Nephron (organoid): ENCODE data around the gene CHST8.
"Not testable (repeated sequence)": the region's sequence is repeated elsewhere in the genome, so short reads cannot be mapped to it uniquely, and the experiment has no call there.

ENCODE experiments used
- H3K27ac Mint-ChIP-seq, 3 experiments: 2 replicates each; pipeline ENCODE4 v1.8.0; 2020; ENCODE audit warnings: mixed read lengths in 3 of 3, mild to moderate bottlenecking in 2 of 3, moderate library complexity in 1 of 3
- H3K27me3 Mint-ChIP-seq: 2 replicates; pipeline ENCODE4 v1.8.0; 2021; ENCODE audit warnings: low read depth, mild to moderate bottlenecking, moderate library complexity, mixed read lengths
- H3K36me3 Mint-ChIP-seq: 2 replicates; pipeline ENCODE4 v1.8.0; 2020; ENCODE audit warnings: low read depth, mixed read lengths
- H3K4me1 Mint-ChIP-seq: 2 replicates; pipeline ENCODE4 v1.8.0; 2020; ENCODE audit warnings: mixed read lengths
- H3K4me3 Mint-ChIP-seq, 3 experiments: 2 replicates each; pipeline ENCODE4 v1.8.0; 2020; ENCODE audit warnings: mild to moderate bottlenecking in 3 of 3, mixed read lengths in 3 of 3, moderate library complexity in 2 of 3
- H3K9me3 Mint-ChIP-seq: 2 replicates; pipeline ENCODE4 v1.8.0; 2020; ENCODE audit warnings: mixed read lengths
- CTCF ChIP-seq, 3 experiments: fragments of 200-600 bp; sonication (generic); IDR thresholded peaks; one replicate each; pipeline ENCODE4 v1.5.0; 2021; ENCODE audit warnings: antibody characterized with exemption in 3 of 3; ENCODE audit not compliant: unreplicated experiment in 3 of 3

Gene CHST8

GRCh38 chr19:33602576-33603204 lies 19.1 kb upstream of the CHST8 start:
- peaks cover 24% of the 10 kb centered on the region for H3K27me3 Mint-ChIP-seq
- no peaks in the 10 kb centered on the region for H3K36me3 Mint-ChIP-seq
- no peaks in the 10 kb centered on the region for H3K4me1 Mint-ChIP-seq
- TF ChIP-seq CTCF (IDR thresholded peaks at IDR 0.05; ENCODE audit: unreplicated experiment in 3 of 3), result no peak
- no peak overlapping the region for H3K27ac Mint-ChIP-seq
- peaks cover 29% of the 10 kb centered on the region for H3K9me3 Mint-ChIP-seq
- no peak overlapping the region for H3K4me3 Mint-ChIP-seq

GRCh38 chr19:33603377-33603776 lies 18.4 kb upstream of the CHST8 start:
- Mint-ChIP-seq H3K4me3 (no peak overlapping the region), H3K27ac (no peak overlapping the region), H3K9me3 (peaks cover 29% of the 10 kb centered on the region), H3K36me3 (no peaks in the 10 kb centered on the region), H3K4me1 (no peaks in the 10 kb centered on the region), H3K27me3 (peaks cover 27% of the 10 kb centered on the region)
- no peak for TF ChIP-seq CTCF (IDR thresholded peaks at IDR 0.05; ENCODE audit: unreplicated experiment in 3 of 3)

- Mint-ChIP-seq H3K36me3 (no peaks in the 10 kb centered on the region), H3K27me3 (peaks cover 22% of the 10 kb centered on the region), H3K9me3 (peaks cover 24% of the 10 kb centered on the region), H3K4me3 (no peak overlapping the region), H3K27ac (no peak overlapping the region), H3K4me1 (no peaks in the 10 kb centered on the region)
- no peak for TF ChIP-seq CTCF (IDR thresholded peaks at IDR 0.05; ENCODE audit: unreplicated experiment in 3 of 3)
Observed at GRCh38 chr19:33604651-33605050, 17.1 kb upstream of the CHST8 start.

GRCh38 chr19:33605803-33606295 lies 15.9 kb upstream of the CHST8 start:
- not testable (repeated sequence) for H3K27ac Mint-ChIP-seq, H3K36me3 Mint-ChIP-seq, H3K4me1 Mint-ChIP-seq, H3K4me3 Mint-ChIP-seq
- H3K9me3 Mint-ChIP-seq, result peaks cover 26% of the 10 kb centered on the region
- H3K27me3 Mint-ChIP-seq, result peaks cover 28% of the 10 kb centered on the region

GRCh38 chr19:33606556-33606955 lies 15.2 kb upstream of the CHST8 start:
- no peaks in the 10 kb centered on the region for H3K4me1 Mint-ChIP-seq

GRCh38 chr19:33609353-33609752 lies 12.4 kb upstream of the CHST8 start:
- Mint-ChIP-seq H3K36me3 (no peaks in the 10 kb centered on the region), H3K27ac (no peak overlapping the region), H3K27me3 (peaks cover 40% of the 10 kb centered on the region), H3K4me3 (no peak overlapping the region), H3K4me1 (no peaks in the 10 kb centered on the region), H3K9me3 (peaks cover 11% of the 10 kb centered on the region)
- TF ChIP-seq CTCF (IDR thresholded peaks at IDR 0.05; ENCODE audit: unreplicated experiment in 3 of 3), result no peak

More at GRCh38 chr19:33606556-33606955, 15.2 kb upstream of the CHST8 start:
- Mint-ChIP-seq H3K9me3 (peaks cover 20% of the 10 kb centered on the region), H3K27ac (no peak overlapping the region), H3K36me3 (no peaks in the 10 kb centered on the region), H3K4me3 (no peak overlapping the region), H3K27me3 (peaks cover 35% of the 10 kb centered on the region)
- TF ChIP-seq CTCF (IDR thresholded peaks at IDR 0.05; ENCODE audit: unreplicated experiment in 3 of 3), result no peak
